Memory B cell (primary cell): ENCODE results near the gene KHNYN.

Source experiments
- ATAC-seq: fragments of 150-1000 bp; cut with Tn5 transposase; 2 replicates; pipeline ENCODE4 v1.10.0; 2021; ENCODE audit warnings: low read depth, mild to moderate bottlenecking, moderate library complexity
- DNase-seq, 2 donors: peaks; one replicate each; pipeline ENCODE4 v3.0.0; 2022; ENCODE audit warnings: low spot score in 2 of 2
- H3K27ac Mint-ChIP-seq: one replicate; pipeline ENCODE4 v1.8.0; 2022; ENCODE audit warnings: mild to moderate bottlenecking, moderate library complexity, mixed read lengths
- H3K27me3 Mint-ChIP-seq: one replicate; pipeline ENCODE4 v1.8.0; 2022; ENCODE audit warnings: mixed read lengths
- H3K36me3 Mint-ChIP-seq: one replicate; pipeline ENCODE4 v1.8.0; 2022; ENCODE audit warnings: mild to moderate bottlenecking, mixed read lengths
- H3K4me1 Mint-ChIP-seq: one replicate; pipeline ENCODE4 v1.8.0; 2022; ENCODE audit warnings: mixed read lengths
- H3K4me3 Mint-ChIP-seq: one replicate; pipeline ENCODE4 v1.8.0; 2022; ENCODE audit warnings: mild to moderate bottlenecking, moderate library complexity, mixed read lengths
- H3K9me3 Mint-ChIP-seq: one replicate; pipeline ENCODE4 v1.8.0; 2022; ENCODE audit warnings: mixed read lengths

The KHNYN gene

GRCh38 chr14:24425704-24426103 lies 4.0 kb upstream of the KHNYN start:
- DNase-seq (no peak), ATAC-seq (no peak)
- H3K4me3 Mint-ChIP-seq: no peak overlapping the region
- no peaks in the 10 kb centered on the region for H3K27me3 Mint-ChIP-seq
- peak overlapping the region; percentile 28 for H3K27ac Mint-ChIP-seq
- H3K36me3 Mint-ChIP-seq: no peaks in the 10 kb centered on the region
- peaks cover 7% of the 10 kb centered on the region for H3K4me1 Mint-ChIP-seq
- no peaks in the 10 kb centered on the region for H3K9me3 Mint-ChIP-seq

GRCh38 chr14:24426150-24426911 lies 3.4 kb upstream of the KHNYN start:
- no peak for ATAC-seq
- Mint-ChIP-seq H3K4me1 (peaks cover 11% of the 10 kb centered on the region), H3K27ac (peak overlapping the region; percentile 28), H3K4me3 (no peak overlapping the region), H3K27me3 (no peaks in the 10 kb centered on the region), H3K36me3 (no peaks in the 10 kb centered on the region), H3K9me3 (no peaks in the 10 kb centered on the region)
- no peak for DNase-seq

GRCh38 chr14:24426912-24427536 lies 2.7 kb upstream of the KHNYN start:
- no peak for ATAC-seq
- Mint-ChIP-seq H3K4me1 (peaks cover 15% of the 10 kb centered on the region), H3K36me3 (peaks cover 3% of the 10 kb centered on the region), H3K4me3 (no peak overlapping the region), H3K27ac (no peak overlapping the region), H3K9me3 (no peaks in the 10 kb centered on the region), H3K27me3 (no peaks in the 10 kb centered on the region)
- no peak for DNase-seq

- ATAC-seq: no peak
- no peak for DNase-seq
- Mint-ChIP-seq H3K4me1 (peaks cover 15% of the 10 kb centered on the region), H3K27me3 (no peaks in the 10 kb centered on the region), H3K27ac (no peak overlapping the region), H3K9me3 (no peaks in the 10 kb centered on the region), H3K4me3 (no peak overlapping the region), H3K36me3 (peaks cover 3% of the 10 kb centered on the region)
These were observed 1.9 kb upstream of the KHNYN start for GRCh38 chr14:24427537-24428508.

- Mint-ChIP-seq H3K36me3 (peaks cover 9% of the 10 kb centered on the region), H3K27me3 (no peaks in the 10 kb centered on the region), H3K9me3 (no peaks in the 10 kb centered on the region), H3K4me1 (peaks cover 20% of the 10 kb centered on the region), H3K27ac (peak overlapping the region; percentile 98), H3K4me3 (peak overlapping the region; percentile 89)
- DNase-seq (no peak), ATAC-seq (no peak)
These were observed 943 bp upstream of the KHNYN start for GRCh38 chr14:24428628-24429394.

- ATAC-seq: peak; percentile 44
- Mint-ChIP-seq H3K9me3 (no peaks in the 10 kb centered on the region), H3K27me3 (no peaks in the 10 kb centered on the region), H3K4me3 (peak overlapping the region; percentile 93), H3K36me3 (peaks cover 12% of the 10 kb centered on the region), H3K4me1 (peaks cover 25% of the 10 kb centered on the region), H3K27ac (peak overlapping the region; percentile 98)
- peak in 1 of 2 donors; percentile 53 for DNase-seq
These were observed 458 bp downstream of the KHNYN start for GRCh38 chr14:24430143-24430681.

- peak; percentile 62 for ATAC-seq
These were observed 1.2 kb downstream of the KHNYN start for GRCh38 chr14:24430682-24431568.

GRCh38 chr14:24431569-24432258 lies 2.0 kb downstream of the KHNYN start:
- Mint-ChIP-seq H3K4me1 (peaks cover 36% of the 10 kb centered on the region), H3K27me3 (no peaks in the 10 kb centered on the region), H3K27ac (peak overlapping the region; percentile 98), H3K9me3 (no peaks in the 10 kb centered on the region), H3K36me3 (peaks cover 14% of the 10 kb centered on the region), H3K4me3 (peak overlapping the region; percentile 93)
- DNase-seq: peak; percentile 84 to 89
- ATAC-seq: peak; percentile 54

More at GRCh38 chr14:24430682-24431568, 1.2 kb downstream of the KHNYN start:
- H3K4me1 Mint-ChIP-seq: peaks cover 32% of the 10 kb centered on the region
- H3K4me3 Mint-ChIP-seq: peak overlapping the region; percentile 93
- no peaks in the 10 kb centered on the region for H3K9me3 Mint-ChIP-seq
- H3K36me3 Mint-ChIP-seq: peaks cover 13% of the 10 kb centered on the region
- peak overlapping the region; percentile 98 for H3K27ac Mint-ChIP-seq
- peak; percentile 56 to 64 for DNase-seq
- H3K27me3 Mint-ChIP-seq: no peaks in the 10 kb centered on the region

- Mint-ChIP-seq H3K36me3 (peaks cover 14% of the 10 kb centered on the region), H3K9me3 (no peaks in the 10 kb centered on the region), H3K4me3 (no peak overlapping the region), H3K4me1 (peaks cover 41% of the 10 kb centered on the region), H3K27me3 (no peaks in the 10 kb centered on the region), H3K27ac (peak overlapping the region; percentile 98)
- DNase-seq (no peak), ATAC-seq (no peak)
These were observed 2.7 kb downstream of the KHNYN start for GRCh38 chr14:24432259-24433131.

GRCh38 chr14:24434036-24434435 lies 4.3 kb downstream of the KHNYN start:
- Mint-ChIP-seq H3K4me1 (peaks cover 46% of the 10 kb centered on the region), H3K9me3 (no peaks in the 10 kb centered on the region), H3K36me3 (peaks cover 16% of the 10 kb centered on the region), H3K4me3 (no peak overlapping the region), H3K27me3 (no peaks in the 10 kb centered on the region), H3K27ac (no peak overlapping the region)
- DNase-seq: no peak
- ATAC-seq: no peak

GRCh38 chr14:24434676-24435075 lies 4.9 kb downstream of the KHNYN start:
- no peak for ATAC-seq
- Mint-ChIP-seq H3K27me3 (no peaks in the 10 kb centered on the region), H3K27ac (peak overlapping the region; percentile 31), H3K4me3 (no peak overlapping the region), H3K9me3 (no peaks in the 10 kb centered on the region), H3K36me3 (peaks cover 20% of the 10 kb centered on the region), H3K4me1 (peaks cover 44% of the 10 kb centered on the region)
- DNase-seq: no peak
